PC-3 (cell line): ENCODE results near the gene BID.

Experiments
- EZH2 ChIP-seq: fragments of 300-600 bp; sonication (generic); IDR thresholded peaks from one replicate; pipeline ENCODE4 v1.6.1; 2017; ENCODE audit warnings: antibody characterized with exemption, mild to moderate bottlenecking, low read length; ENCODE audit not compliant: unreplicated experiment
- EZH2phosphoT487 ChIP-seq: fragments of 300-600 bp; sonication (generic); IDR thresholded peaks from 2 replicates; pipeline ENCODE4 v1.6.1; 2018; ENCODE audit warnings: mild to moderate bottlenecking, antibody characterized with exemption, low read length, borderline replicate concordance
- TF ChIP-seq, protein P1 (sequence below): fragments of 300-600 bp; sonication (generic); conservative IDR thresholded peaks from 2 replicates; pipeline ENCODE4 v1.5.1; 2017; ENCODE audit warnings: antibody characterized with exemption, low read depth, mild to moderate bottlenecking, low read length

- TF ChIP-seq, protein P1, sequence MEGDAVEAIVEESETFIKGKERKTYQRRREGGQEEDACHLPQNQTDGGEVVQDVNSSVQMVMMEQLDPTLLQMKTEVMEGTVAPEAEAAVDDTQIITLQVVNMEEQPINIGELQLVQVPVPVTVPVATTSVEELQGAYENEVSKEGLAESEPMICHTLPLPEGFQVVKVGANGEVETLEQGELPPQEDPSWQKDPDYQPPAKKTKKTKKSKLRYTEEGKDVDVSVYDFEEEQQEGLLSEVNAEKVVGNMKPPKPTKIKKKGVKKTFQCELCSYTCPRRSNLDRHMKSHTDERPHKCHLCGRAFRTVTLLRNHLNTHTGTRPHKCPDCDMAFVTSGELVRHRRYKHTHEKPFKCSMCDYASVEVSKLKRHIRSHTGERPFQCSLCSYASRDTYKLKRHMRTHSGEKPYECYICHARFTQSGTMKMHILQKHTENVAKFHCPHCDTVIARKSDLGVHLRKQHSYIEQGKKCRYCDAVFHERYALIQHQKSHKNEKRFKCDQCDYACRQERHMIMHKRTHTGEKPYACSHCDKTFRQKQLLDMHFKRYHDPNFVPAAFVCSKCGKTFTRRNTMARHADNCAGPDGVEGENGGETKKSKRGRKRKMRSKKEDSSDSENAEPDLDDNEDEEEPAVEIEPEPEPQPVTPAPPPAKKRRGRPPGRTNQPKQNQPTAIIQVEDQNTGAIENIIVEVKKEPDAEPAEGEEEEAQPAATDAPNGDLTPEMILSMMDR, result no peak
- TF ChIP-seq EZH2phosphoT487, result no peak
- no peak for TF ChIP-seq EZH2
Observed at GRCh38 chr22:17787241-17787640, 13.0 kb upstream of the BID start.
